Colon (tissue), 2 donors: ENCODE data around the gene ITIH5.

Source experiments
- FAIRE-seq: peaks from 2 replicates; lab custom pipeline; 2012; peaks lifted over from hg19 to GRCh38; lab: Jason Lieb, UNC
- donor health status: control.
- donor health status: control.

ITIH5 gene

GRCh38 chr10:7626283-7626682 is 40.5 kb downstream of the ITIH5 start:
- FAIRE-seq, result no peak

- no peak for FAIRE-seq
Observed at GRCh38 chr10:7625836-7626235, 40.9 kb downstream of the ITIH5 start.

- FAIRE-seq, result no peak
Observed at GRCh38 chr10:7625009-7625408, 41.8 kb downstream of the ITIH5 start.

DNA sequence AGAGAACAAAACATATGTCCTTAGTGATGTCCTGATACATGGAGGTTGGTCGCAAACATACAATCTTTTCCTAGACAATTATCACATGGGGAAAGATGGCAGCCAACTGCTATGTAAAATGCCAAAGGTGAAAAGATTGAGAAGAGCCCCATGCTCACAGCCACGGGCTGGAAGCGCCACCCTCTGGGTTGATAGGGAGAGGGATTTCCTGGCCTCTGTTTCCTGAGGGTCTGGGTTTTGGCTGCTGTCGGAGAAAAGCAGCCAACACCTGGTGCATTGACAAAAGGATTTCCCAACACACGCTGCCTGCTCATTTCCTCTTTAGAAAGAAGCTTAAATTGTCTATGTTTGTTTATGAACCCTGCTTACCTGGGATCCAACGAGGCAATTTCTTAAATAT is 43.8 kb downstream of the ITIH5 start:
- no peak for FAIRE-seq

DNA sequence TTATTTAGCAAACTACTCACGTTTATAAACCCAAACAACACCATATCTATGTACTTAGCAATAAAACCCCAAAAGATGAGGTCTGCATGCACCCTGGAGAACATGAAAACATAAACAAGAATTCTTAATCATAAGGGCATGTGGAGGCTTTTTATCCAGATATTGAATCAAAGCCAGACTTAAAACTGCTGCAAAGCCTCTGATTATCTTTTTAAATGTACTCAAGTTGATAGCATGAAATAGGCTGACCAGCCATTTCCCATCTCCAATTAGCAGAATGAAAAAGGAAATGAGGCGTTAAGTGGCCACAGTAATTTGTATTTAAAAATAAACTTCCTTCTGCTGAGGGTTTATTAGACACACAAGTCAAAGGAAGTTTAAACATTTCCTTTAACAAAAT is 48.3 kb downstream of the ITIH5 start:
- FAIRE-seq, result no peak

DNA sequence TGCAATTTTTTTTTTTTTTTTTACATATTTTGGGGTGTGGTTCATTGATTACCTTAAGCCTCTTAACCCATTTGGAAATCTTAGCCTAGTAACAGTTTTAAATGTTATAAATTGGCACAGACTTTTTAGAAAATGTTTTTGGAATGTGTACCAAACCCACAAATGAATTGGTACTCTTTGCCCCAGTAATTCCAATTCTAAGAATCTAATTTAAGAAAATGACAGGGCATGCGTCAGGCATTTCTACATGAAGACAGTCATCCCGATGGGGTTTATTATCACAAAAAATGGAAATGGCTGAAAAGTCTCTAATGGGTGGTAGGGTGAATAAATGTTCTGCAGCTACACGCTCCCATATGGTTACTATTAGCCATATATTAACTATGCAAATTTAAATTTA is 54.9 kb downstream of the ITIH5 start:
- no peak for FAIRE-seq

DNA sequence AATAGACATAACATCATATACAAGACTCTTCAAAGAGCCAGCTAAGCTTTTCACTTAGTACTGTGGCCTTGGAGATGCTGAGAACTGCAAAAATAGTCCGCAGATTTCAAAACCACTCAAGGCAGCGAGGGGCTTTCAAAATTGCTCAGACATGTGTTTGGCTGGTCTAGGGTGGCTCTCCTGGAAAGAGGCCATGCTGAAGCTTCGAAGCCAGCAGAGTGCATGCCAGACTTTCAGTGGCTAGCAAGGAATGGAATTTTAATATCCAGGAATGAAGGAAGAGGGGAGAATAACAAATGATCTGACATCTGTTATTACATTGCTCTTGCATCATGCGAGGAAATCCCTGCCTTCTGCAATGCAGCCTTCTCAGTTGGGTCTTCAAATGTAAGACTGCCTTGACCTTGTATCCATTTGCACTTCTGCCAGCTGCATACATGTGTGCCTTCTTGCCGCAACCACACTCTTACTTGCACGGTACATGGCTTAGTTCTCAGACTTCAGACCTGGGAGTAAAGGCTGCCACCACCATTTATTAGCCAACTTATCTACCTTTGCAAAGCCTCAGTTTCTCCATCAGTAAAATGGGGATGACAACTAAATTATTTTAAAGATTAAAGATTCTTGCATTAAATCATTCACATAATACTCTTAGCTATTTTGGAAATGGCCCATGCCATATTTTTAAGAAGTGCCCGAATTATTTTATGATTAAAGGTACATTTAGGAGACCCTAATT is 55.9 kb downstream of the ITIH5 start:
- no peak for FAIRE-seq

DNA sequence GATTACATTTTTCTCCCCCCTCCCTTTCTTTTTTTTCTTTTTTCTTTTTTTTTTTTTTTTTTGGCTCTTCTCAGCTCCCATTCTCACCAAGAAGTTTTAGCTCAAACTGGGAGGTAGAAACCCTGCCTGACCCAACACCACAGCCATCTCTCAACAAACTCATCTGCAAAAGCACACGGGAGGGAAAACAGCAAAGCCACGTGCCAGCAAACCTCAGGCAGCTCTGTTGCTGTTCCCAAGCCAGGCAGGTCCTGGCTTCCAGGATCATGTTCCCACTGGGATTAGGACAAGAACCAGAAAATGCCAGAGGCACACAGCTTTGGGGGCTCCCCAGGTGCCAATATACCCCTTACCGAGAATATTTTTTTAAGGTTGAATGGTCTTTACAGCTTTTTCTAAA is 56.7 kb downstream of the ITIH5 start:
- FAIRE-seq, result no peak

DNA sequence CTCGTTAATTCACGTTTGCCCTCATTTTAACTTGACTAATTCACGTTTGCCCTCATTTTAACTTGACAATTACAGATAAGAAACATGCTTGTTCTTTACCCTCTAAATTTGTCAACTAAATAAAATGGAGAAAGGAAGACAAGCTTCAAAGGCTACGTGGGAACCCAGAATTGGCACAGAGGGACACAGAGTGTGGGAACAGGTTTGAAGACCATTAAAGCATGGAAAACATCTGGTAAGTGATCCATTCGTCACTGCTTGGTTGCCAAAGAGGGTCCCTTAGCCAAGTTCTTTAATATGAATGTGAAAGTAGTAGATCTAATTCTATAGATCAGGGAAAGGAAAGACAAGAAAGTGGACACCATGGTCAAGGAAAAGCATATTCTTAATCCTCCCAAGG is 57.2 kb downstream of the ITIH5 start:
- no peak for FAIRE-seq

DNA sequence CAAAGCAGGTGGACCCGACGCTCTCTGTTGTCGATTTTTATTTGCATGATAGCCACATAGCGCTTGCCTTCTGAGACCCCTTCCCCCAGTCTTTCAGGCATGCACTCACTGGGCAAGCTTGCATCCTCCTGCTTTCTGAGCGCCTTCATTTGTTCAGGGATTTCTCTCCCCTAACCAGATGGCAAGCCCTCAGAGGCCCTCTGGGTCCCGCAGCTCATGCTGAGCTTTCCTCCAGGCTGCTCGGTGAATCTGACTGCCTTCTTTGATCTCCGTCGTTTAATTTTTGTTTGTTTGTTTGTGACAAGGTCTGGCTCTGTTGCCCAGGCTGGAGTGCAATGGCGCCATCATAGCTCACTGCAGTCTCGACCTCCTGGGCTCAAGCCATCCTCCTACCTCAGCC is 58.8 kb downstream of the ITIH5 start:
- FAIRE-seq, result no peak

GRCh38 chr10:7606951-7607404 is 59.8 kb downstream of the ITIH5 start:
- FAIRE-seq, result no peak

GRCh38 chr10:7605565-7606295 is 61.0 kb downstream of the ITIH5 start:
- FAIRE-seq, result no peak

GRCh38 chr10:7601023-7601656 is 65.6 kb downstream of the ITIH5 start:
- no peak for FAIRE-seq

GRCh38 chr10:7598771-7599170 is 68.0 kb downstream of the ITIH5 start:
- no peak for FAIRE-seq

DNA sequence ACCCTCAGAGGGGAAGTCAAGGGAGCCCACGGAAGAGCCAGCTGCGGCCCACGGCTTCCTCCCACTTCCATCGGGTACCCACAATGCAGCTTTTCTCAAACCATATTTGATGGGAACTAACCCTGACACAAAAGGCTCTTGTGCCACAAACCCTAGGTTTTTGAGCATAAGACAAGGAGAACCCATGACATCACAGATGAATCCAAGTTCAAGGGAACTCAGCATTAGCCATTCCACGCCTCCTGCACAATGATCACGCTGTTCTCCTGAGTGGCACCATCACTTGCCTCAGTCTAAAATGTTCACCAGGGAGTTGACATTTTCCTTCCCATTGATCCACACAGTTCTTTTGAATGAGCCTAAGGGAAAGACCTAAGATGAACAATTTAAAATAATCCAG is 70.4 kb downstream of the ITIH5 start:
- no peak for FAIRE-seq

DNA sequence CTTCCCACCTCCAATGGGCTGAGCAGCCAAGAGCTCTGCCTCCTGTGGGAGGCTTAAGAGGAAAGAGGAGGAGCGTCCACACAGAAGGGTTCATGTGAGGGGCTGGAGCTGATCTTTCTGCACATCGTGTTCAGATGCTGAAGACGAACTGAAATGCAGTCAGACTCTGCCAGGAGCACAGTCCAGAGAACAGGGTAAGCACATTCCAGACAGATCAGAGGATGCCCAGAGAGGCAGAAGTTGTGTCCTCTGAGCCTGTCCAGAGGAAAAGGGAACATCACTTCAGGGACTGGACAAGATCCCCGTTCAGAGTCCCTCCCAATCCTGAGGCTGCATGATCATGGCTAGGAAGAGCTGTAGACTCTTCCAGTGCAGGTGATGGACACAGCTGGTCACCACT is 72.9 kb downstream of the ITIH5 start:
- no peak for FAIRE-seq

DNA sequence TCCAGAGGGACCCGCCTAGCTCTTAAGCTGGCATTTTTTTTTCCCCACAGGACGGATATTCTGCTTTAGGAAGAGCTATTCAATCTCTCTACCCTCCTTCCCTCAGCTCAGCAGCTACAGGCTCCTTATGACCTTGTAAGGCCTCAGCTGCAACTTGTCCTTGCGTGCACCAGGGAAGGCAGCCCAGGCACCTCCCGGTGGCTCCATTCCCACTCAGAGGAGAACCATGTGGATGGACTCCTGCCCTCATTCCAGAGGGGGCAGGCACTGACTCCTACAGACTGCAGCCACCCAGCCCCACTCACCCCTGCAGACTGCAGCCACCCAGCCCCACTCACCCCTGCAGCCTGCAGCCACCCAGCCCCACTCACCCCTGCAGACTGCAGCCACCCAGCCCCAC is 73.7 kb downstream of the ITIH5 start:
- no peak for FAIRE-seq

- no peak for FAIRE-seq
Observed at GRCh38 chr10:7592627-7593026, 74.1 kb downstream of the ITIH5 start.

- no peak for FAIRE-seq
Observed at GRCh38 chr10:7590271-7590670, 76.5 kb downstream of the ITIH5 start.

DNA sequence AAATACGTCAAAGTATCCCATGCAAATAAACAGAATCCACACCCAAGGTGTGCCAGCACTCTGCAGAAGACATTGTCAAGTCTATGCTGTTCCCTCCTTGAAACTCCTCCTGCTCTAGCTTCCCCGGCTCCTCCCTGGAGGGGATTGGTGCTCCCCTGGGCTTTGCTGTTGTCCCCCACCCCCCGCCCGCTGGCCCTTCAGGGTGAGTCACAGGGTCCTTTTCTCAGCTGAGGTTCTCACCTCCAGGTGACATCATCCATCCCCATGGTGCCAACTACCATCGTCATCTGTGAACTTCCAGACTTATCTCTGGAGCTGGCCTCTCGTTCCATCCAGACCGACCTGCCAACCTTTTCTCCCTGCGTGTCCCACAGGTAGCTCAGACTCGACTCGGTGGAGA is 77.0 kb downstream of the ITIH5 start:
- no peak for FAIRE-seq

GRCh38 chr10:7587865-7588188 is 78.9 kb downstream of the ITIH5 start:
- FAIRE-seq, result no peak

DNA sequence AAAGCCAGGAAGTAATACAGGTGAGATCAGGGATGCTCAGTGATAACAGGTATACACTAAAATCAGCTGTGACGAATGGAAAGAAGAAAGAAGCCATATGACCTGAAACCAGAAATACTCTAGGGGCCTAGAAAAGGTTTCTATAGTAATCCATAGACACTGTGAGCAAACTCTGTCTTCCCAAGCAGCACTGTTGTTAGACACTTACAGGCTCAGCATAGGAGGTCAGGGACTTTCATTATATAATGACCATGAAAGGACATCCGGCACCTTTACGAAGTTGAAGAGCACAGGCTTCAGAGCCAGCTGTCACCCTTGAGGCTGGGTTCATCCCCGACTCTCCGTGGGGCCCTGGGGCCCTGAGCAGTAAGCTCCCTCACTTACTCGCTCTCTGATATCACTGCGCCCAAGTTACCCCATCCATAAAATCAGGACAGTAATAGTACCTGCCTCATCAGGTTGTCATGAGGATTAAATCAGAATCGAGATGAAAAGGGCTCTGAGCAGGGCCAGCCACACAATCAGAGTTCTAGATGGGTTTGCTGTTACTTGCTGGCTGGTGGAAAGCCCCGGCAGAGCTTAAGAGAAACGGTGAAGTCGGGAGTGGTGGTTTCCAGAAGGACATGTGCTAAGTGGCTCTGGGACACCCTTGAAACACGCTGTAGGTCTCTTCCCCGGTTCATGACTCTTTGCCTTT is 79.5 kb downstream of the ITIH5 start:
- no peak for FAIRE-seq

DNA sequence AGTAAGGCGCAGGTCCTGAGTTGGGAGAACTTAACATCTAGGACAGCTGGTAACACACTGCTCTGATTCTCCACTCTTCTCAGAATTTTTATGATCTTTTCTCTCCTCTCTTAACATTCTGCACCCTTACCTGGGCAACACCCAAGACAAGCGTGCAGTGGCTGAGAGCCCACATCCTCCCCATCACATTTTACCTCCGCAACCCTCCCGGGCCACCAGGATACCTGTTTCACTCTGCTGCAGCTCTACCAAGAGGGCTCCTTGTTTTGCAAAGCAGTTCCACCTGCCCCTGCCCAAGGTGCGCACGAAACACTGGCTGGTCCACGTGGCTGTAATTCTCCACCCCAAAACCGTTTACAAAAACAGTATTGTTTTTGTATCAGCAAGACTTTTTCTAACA is 81.5 kb downstream of the ITIH5 start:
- no peak for FAIRE-seq
